HCT116 (cell line): ENCODE results near the gene SLC16A1. TPM values are rescaled to one million over a fixed set of nuclear protein-coding genes. Genes with fewer than 3 reads are reported as not detected.

Experiments
- ATAC-seq: fragments of 200-7000 bp; cut with Tn5 transposase; 2 replicates; pipeline ENCODE4 v1.9.1; 2020; ENCODE audit warnings: mild to moderate bottlenecking, moderate library complexity
- BruUV-seq: library from RNA; stranded (reverse); fragments of 400-500 nt; replicated peaks from 2 replicates; lab custom pipeline; 2021; lab: Mats Ljungman, UMichigan
- CTCF ChIA-PET: fragments of 300-600 bp; sonication (Branson Sonifier 250); formaldehyde crosslinking; loops from one replicate; lab custom pipeline; 2021; ENCODE audit warnings: antibody characterized with exemption; lab: Charles Lee
- POLR2A ChIA-PET: fragments of 300-600, 350-600 bp; sonication (Branson Sonifier 250); formaldehyde crosslinking; loops from one replicate; lab custom pipeline; 2021; ENCODE audit warnings: antibody characterized with exemption; lab: Charles Lee
- RAD21 ChIA-PET, 2 experiments: fragments of 300-600 bp; sonication (Branson Sonifier 250); formaldehyde crosslinking; loops; one replicate each; lab custom pipeline; 2023; ENCODE audit warnings: low total read pairs in 2 of 2; ENCODE audit not compliant: uncharacterized antibody in 2 of 2, unreplicated experiment in 2 of 2, low non-redundant PET in 1 of 2; lab: Charles Lee
- DNase-seq: peaks from one replicate; pipeline ENCODE4 v3.0.0-alpha.2; 2010; ENCODE audit warnings: low read depth, low spot score
- H2AFZ ChIP-seq: fragments of 200-600 bp; shearing (Covaris generic), sonication (generic); 2 replicates; pipeline ENCODE4 v1.6.1; 2017; ENCODE audit warnings: low read depth, mixed run types, mixed read lengths, antibody characterized with exemption, low read length; ENCODE audit not compliant: poor library complexity, severe bottlenecking
- H3K27ac ChIP-seq: 2 replicates; pipeline ENCODE4 v1.5.1; 2012; ENCODE audit warnings: low read depth, low read length
- H3K27me3 ChIP-seq: fragments of 200-600 bp; sonication (generic); 2 replicates; pipeline ENCODE4 v1.6.1; 2016; ENCODE audit warnings: mixed run types, low read length, mixed read lengths; ENCODE audit not compliant: insufficient read depth
- H3K36me3 ChIP-seq, 2 experiments: fragments of 200-500 bp in 1 of 2; fragments of 200-600 bp in 1 of 2; sonication (Bioruptor generic) in 1 of 2; sonication (generic) in 1 of 2; 2 replicates each; pipeline versions ENCODE4 v1.5.1 to v1.6.1; 2014 to 2016; ENCODE audit warnings: low read length in 2 of 2, inconsistent platforms in 1 of 2, mixed read lengths in 1 of 2, mixed run types in 1 of 2; ENCODE audit not compliant: insufficient read depth in 2 of 2, control insufficient read depth in 1 of 2
- H3K4me1 ChIP-seq, 2 experiments: fragments of 200-600 bp in 1 of 2; sonication (generic) in 1 of 2; 2 replicates each; pipeline versions ENCODE4 v1.5.1 to v1.6.1; 2012 to 2017; ENCODE audit warnings: low read length in 2 of 2, inconsistent platforms in 1 of 2, mild to moderate bottlenecking in 1 of 2, mixed read lengths in 1 of 2, mixed run types in 1 of 2, moderate library complexity in 1 of 2; ENCODE audit not compliant: insufficient read depth in 2 of 2, control insufficient read depth in 1 of 2
- H3K4me2 ChIP-seq: fragments of 200-600 bp; sonication (generic); 2 replicates; pipeline ENCODE4 v1.6.1; 2017; ENCODE audit warnings: mixed run types, low read length, mixed read lengths
- H3K4me3 ChIP-seq, 2 experiments: fragments of 200-600 bp in 1 of 2; sonication (generic) in 1 of 2; replicated peaks in 1 of 2; 2 replicates each; pipeline ENCODE4 v1.5.1; 2011 to 2016; ENCODE audit warnings: low read length in 2 of 2, control low read depth in 1 of 2, low read depth in 1 of 2, mild to moderate bottlenecking in 1 of 2, mixed read lengths in 1 of 2, mixed run types in 1 of 2
- H3K79me2 ChIP-seq: fragments of 200-600 bp; sonication (generic); 2 replicates; pipeline ENCODE4 v1.6.1; 2017; ENCODE audit warnings: mild to moderate bottlenecking, mixed run types, low read length, moderate library complexity, mixed read lengths; ENCODE audit not compliant: insufficient read depth
- H3K9ac ChIP-seq: fragments of 200-600 bp; sonication (generic); 2 replicates; pipeline ENCODE4 v1.6.1; 2016; ENCODE audit warnings: low read length, mixed read lengths
- H3K9me2 ChIP-seq: fragments of 200-600 bp; sonication (generic), shearing (Covaris generic); 2 replicates; pipeline ENCODE4 v1.6.1; 2017; ENCODE audit warnings: mixed run types, mild to moderate bottlenecking, moderate library complexity; ENCODE audit not compliant: insufficient read depth
- H3K9me3 ChIP-seq, 2 experiments: fragments of 200-500 bp in 1 of 2; fragments of 200-600 bp in 1 of 2; sonication (Bioruptor generic) in 1 of 2; sonication (generic) in 1 of 2; 2 replicates each; pipeline ENCODE4 v1.6.1; 2014 to 2017; ENCODE audit warnings: low read length in 2 of 2, mixed read lengths in 2 of 2, inconsistent platforms in 1 of 2, low read depth in 1 of 2, mild to moderate bottlenecking in 1 of 2, mixed run types in 1 of 2, moderate library complexity in 1 of 2; ENCODE audit not compliant: control insufficient read depth in 1 of 2, insufficient read depth in 1 of 2
- H4K20me1 ChIP-seq: fragments of 200-600 bp; sonication (generic), shearing (Covaris generic); 2 replicates; pipeline ENCODE4 v1.6.1; 2017; ENCODE audit warnings: mixed run types, mild to moderate bottlenecking, moderate library complexity; ENCODE audit not compliant: insufficient read depth
- CBX3 ChIP-seq: IDR thresholded peaks from 2 replicates; pipeline ENCODE4 v1.6.1; 2012; ENCODE audit warnings: low read depth
- EZH2 ChIP-seq: fragments of 200-600 bp; sonication (generic); IDR thresholded peaks from 2 replicates; pipeline ENCODE4 v1.6.1; 2017; ENCODE audit warnings: antibody characterized with exemption, mixed run types
- EZH2phosphoT487 ChIP-seq: fragments of 200-600 bp; IDR thresholded peaks from 2 replicates; pipeline ENCODE4 v1.6.1; 2018; ENCODE audit warnings: antibody characterized with exemption, borderline replicate concordance
- JUND ChIP-seq: IDR thresholded peaks from 2 replicates; pipeline ENCODE4 v1.6.1; 2012
- POLR2A ChIP-seq: IDR thresholded peaks from 2 replicates; pipeline ENCODE4 v1.7.0; 2011; ENCODE audit warnings: borderline replicate concordance; ENCODE audit not compliant: insufficient read depth, insufficient read length; ENCODE audit errors: extremely low read depth
- RAD21 ChIP-seq: IDR thresholded peaks from 2 replicates; pipeline ENCODE4 v1.6.1; 2012; ENCODE audit warnings: low read depth, mild to moderate bottlenecking
- SP1 ChIP-seq: IDR thresholded peaks from 2 replicates; pipeline ENCODE4 v1.6.1; 2012; ENCODE audit warnings: low read depth
- TCF7L2 ChIP-seq: IDR thresholded peaks from 2 replicates; pipeline ENCODE4 v1.7.0; 2011; ENCODE audit warnings: borderline replicate concordance, inconsistent platforms; ENCODE audit not compliant: insufficient read depth, insufficient read length; ENCODE audit errors: extremely low read depth
- ZFX ChIP-seq: fragments of 450-650 bp; IDR thresholded peaks from 2 replicates; pipeline ENCODE4 v1.6.1; 2017
- intact Hi-C: fragments of 100-400 bp; cut with micrococcal nuclease; formaldehyde crosslinking; loops from 2 replicates; pipeline ENCODE4 v1.10.0; 2022
- total RNA-seq: library from RNA; stranded (reverse); gene quantifications from one replicate; pipeline ENCODE4 v1.2.1, GENCODE V29; 2021; ENCODE audit not compliant: unreplicated experiment
- TF ChIP-seq, protein P1 (sequence below): IDR thresholded peaks from 2 replicates; pipeline ENCODE4 v1.6.1; 2012; ENCODE audit warnings: low read depth
- TF ChIP-seq, protein P2 (sequence below): IDR thresholded peaks from 2 replicates; pipeline ENCODE4 v1.6.1; 2012
- TF ChIP-seq, protein P3 (sequence below), 3 experiments: fragments of 200-600 bp in 1 of 3; sonication (generic) in 1 of 3; IDR thresholded peaks in 2 of 3; conservative IDR thresholded peaks in 1 of 3; 2 replicates each; pipeline ENCODE4 v1.5.1; 2012 to 2017; ENCODE audit warnings: low read depth in 2 of 3, low read length in 2 of 3, antibody characterized with exemption in 1 of 3, borderline replicate concordance in 1 of 3, control low read depth in 1 of 3, mild to moderate bottlenecking in 1 of 3, mixed read lengths in 1 of 3, mixed run types in 1 of 3, moderate library complexity in 1 of 3; ENCODE audit not compliant: insufficient read depth in 1 of 3

Gene SLC16A1
- total RNA-seq, 1 experiment from 2014 or later = 96.7 TPM

DNA sequence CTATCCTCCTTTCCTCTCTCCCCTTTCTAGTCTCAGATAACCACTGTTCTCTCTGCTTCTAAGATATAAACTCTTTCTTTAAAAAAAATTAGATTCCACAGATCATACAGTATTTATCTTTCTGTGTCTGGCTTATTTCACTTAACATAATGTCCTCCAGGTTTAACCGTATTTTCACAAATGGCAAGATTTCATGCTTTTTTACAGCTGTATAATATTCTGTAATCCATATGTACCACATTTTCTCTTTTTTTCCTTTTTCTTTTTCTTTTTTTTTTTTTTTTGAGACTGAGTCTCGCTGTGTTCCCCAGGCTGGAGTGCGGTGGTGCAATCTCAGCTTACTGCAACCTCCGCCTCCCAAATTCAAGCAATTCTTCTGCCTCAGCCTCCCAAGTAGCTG is 5.1 kb upstream of the SLC16A1 start:
- H3K9me3 ChIP-seq = no peaks in the 10 kb centered on the region
- ATAC-seq = no peak
- peaks cover 8 to 19% of the 10 kb centered on the region in 2 experiments; a peak in 3 of 4 replicates for H3K36me3 ChIP-seq
- no peak overlapping the region for H3K4me2 ChIP-seq
- no peak overlapping the region for H3K9ac ChIP-seq
- peaks cover 74% of the 10 kb centered on the region for H3K79me2 ChIP-seq
- intact Hi-C loops = no loop called here
- TF ChIP-seq TCF7L2 (no peak), POLR2A (no peak), RAD21 (no peak), ZFX (no peak), JUND (no peak), EZH2 (no peak), SP1 (no peak), EZH2phosphoT487 (no peak), CBX3 (no peak)
- TF ChIP-seq, protein P1, sequence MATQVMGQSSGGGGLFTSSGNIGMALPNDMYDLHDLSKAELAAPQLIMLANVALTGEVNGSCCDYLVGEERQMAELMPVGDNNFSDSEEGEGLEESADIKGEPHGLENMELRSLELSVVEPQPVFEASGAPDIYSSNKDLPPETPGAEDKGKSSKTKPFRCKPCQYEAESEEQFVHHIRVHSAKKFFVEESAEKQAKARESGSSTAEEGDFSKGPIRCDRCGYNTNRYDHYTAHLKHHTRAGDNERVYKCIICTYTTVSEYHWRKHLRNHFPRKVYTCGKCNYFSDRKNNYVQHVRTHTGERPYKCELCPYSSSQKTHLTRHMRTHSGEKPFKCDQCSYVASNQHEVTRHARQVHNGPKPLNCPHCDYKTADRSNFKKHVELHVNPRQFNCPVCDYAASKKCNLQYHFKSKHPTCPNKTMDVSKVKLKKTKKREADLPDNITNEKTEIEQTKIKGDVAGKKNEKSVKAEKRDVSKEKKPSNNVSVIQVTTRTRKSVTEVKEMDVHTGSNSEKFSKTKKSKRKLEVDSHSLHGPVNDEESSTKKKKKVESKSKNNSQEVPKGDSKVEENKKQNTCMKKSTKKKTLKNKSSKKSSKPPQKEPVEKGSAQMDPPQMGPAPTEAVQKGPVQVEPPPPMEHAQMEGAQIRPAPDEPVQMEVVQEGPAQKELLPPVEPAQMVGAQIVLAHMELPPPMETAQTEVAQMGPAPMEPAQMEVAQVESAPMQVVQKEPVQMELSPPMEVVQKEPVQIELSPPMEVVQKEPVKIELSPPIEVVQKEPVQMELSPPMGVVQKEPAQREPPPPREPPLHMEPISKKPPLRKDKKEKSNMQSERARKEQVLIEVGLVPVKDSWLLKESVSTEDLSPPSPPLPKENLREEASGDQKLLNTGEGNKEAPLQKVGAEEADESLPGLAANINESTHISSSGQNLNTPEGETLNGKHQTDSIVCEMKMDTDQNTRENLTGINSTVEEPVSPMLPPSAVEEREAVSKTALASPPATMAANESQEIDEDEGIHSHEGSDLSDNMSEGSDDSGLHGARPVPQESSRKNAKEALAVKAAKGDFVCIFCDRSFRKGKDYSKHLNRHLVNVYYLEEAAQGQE = no peak
- TF ChIP-seq, protein P2, sequence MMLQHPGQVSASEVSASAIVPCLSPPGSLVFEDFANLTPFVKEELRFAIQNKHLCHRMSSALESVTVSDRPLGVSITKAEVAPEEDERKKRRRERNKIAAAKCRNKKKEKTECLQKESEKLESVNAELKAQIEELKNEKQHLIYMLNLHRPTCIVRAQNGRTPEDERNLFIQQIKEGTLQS = no peak
- TF ChIP-seq, protein P3, sequence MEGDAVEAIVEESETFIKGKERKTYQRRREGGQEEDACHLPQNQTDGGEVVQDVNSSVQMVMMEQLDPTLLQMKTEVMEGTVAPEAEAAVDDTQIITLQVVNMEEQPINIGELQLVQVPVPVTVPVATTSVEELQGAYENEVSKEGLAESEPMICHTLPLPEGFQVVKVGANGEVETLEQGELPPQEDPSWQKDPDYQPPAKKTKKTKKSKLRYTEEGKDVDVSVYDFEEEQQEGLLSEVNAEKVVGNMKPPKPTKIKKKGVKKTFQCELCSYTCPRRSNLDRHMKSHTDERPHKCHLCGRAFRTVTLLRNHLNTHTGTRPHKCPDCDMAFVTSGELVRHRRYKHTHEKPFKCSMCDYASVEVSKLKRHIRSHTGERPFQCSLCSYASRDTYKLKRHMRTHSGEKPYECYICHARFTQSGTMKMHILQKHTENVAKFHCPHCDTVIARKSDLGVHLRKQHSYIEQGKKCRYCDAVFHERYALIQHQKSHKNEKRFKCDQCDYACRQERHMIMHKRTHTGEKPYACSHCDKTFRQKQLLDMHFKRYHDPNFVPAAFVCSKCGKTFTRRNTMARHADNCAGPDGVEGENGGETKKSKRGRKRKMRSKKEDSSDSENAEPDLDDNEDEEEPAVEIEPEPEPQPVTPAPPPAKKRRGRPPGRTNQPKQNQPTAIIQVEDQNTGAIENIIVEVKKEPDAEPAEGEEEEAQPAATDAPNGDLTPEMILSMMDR (IDR thresholded peaks at IDR 0.05 in 2 of 3, conservative IDR thresholded peaks at IDR 0.05 in 1 of 3; ENCODE audit: borderline replicate concordance in 1 of 3, insufficient read depth in 1 of 3, low read depth in 2 of 3, low read length in 2 of 3) = no peak
- TF ChIP-seq, all 23 proteins: peak for 0
- CTCF ChIA-PET = no interaction called here
- BruUV-seq = no TSS peak
- H3K27me3 ChIP-seq = no peaks in the 10 kb centered on the region
- H3K4me3 ChIP-seq = no peak overlapping the region
- no peaks in the 10 kb centered on the region for H3K9me2 ChIP-seq
- POLR2A ChIA-PET = no interaction called here
- peaks cover 3 to 16% of the 10 kb centered on the region in 2 experiments; a peak in 3 of 4 replicates for H3K4me1 ChIP-seq
- H2AFZ ChIP-seq = no peak overlapping the region
- H4K20me1 ChIP-seq = no peaks in the 10 kb centered on the region
- no peak overlapping the region for H3K27ac ChIP-seq
- RAD21 ChIA-PET = no interaction called here
- no peak for DNase-seq
